ENCODE measurements around the gene LORICRIN. TPM values are rescaled to one million over a fixed set of nuclear protein-coding genes. Genes with fewer than 3 reads are reported as not detected.
A peak's percentile ranks its signal among the peaks of the same experiment; 100 is the strongest.

Gene LORICRIN
- total RNA-seq, 6 donors from 2014 or later, result not detected

DNA sequence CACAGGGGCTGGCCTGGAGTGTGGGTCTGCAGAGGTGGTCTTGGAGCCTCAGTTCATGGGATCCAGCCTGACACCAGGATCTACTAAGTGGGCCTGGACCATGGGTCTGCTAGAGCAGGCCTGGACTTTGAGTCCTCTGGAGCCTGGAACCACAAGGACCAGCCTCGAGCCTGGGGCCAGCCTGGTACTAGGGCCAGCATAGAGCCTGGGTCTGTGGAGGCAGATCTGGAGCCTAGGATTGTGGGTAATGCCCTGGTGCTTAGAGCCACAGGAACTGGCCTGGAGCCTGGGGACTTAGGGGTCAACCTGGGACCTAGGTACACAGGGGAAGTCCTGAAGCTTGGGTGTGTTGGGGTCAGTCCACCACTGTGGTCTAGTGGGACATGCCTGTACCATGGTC is 12.7 kb downstream of the LORICRIN start:
- 100% methylated on average over 1 of the region's 1 CpG; no CpG with 5 or more reads in 1 of the 2 donors for whole genome bisulfite sequencing, 2 donors
- Histone ChIP-seq H3K9me3 (no peaks in the 10 kb centered on the region), H3K27ac (no peak overlapping the region), H3K4me1 (no peaks in the 10 kb centered on the region), H3K4me3 (no peak overlapping the region), H3K27me3 (no peaks in the 10 kb centered on the region), H3K36me3 (no peaks in the 10 kb centered on the region)
- DNase-seq (peak in 1 of 2 donors; percentile 3), ATAC-seq (ENCODE audit: low FRiP score in 2 of 2) (peak in 1 of 2 donors; percentile 22)
- TF ChIP-seq EP300 (IDR thresholded peaks at IDR 0.05) (no peak), POLR2A (IDR thresholded peaks at IDR 0.05) (no peak), POLR2AphosphoS5 (IDR thresholded peaks at IDR 0.05) (no peak)
- TF ChIP-seq, protein P1, sequence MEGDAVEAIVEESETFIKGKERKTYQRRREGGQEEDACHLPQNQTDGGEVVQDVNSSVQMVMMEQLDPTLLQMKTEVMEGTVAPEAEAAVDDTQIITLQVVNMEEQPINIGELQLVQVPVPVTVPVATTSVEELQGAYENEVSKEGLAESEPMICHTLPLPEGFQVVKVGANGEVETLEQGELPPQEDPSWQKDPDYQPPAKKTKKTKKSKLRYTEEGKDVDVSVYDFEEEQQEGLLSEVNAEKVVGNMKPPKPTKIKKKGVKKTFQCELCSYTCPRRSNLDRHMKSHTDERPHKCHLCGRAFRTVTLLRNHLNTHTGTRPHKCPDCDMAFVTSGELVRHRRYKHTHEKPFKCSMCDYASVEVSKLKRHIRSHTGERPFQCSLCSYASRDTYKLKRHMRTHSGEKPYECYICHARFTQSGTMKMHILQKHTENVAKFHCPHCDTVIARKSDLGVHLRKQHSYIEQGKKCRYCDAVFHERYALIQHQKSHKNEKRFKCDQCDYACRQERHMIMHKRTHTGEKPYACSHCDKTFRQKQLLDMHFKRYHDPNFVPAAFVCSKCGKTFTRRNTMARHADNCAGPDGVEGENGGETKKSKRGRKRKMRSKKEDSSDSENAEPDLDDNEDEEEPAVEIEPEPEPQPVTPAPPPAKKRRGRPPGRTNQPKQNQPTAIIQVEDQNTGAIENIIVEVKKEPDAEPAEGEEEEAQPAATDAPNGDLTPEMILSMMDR (IDR thresholded peaks at IDR 0.05), result no peak

DNA sequence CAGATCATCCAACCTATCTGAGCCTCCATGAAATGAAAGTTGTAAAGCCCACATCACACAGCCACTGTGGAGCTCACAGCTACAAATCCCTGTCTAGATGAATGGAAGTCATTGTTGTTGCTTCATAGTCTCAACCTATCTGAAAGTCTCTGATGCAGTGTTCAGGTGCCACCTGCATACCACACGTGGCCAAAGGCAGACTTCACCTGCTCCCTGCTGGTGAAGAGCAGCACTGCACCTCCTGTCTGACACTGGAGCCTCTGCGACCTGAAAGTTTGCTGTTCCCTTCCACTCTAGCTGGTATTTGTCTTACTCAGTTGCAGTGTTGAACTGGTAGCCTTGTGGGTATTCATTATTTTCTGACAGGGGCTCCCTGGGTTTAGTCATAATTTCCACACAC is 18.4 kb downstream of the LORICRIN start:
- ATAC-seq (ENCODE audit: low FRiP score in 2 of 2), result peak in 1 of 2 donors; percentile 26

DNA sequence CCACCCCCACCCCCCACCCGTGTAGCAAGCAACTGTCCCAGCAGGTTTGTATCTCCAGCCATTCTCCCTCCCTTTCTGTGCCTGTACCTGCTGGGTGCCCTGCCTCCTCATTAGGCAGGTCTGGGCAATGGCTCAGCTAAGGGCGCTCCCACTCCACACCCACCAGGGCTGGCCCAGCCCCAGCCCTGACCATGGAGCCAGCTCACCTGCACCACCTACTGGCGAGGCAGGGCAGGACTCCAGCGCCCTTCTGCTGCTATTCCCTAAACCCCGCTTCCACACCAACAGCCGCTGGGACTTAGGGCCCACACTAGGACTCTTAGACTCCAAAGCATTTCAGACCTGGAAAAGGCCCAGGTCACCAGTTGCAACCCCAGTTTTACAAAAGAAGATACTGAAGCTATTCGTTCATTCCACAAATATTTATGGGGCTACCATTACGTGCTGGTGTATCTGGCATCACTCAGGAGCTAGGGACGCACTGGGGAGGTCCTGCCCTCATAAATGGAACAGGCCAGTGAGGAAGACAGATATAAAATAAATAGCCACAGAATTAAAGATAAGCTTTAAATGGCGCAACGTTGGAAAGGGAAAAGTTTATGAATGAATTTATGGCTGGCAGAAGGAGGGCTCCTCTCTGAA is 29.3 kb downstream of the LORICRIN start:
- no peaks in the 10 kb centered on the region for H3K27me3 ChIP-seq
- DNase-seq, result peak in 1 of 2 donors; percentile 23
- ATAC-seq (ENCODE audit: low FRiP score in 2 of 2), result peak in 1 of 2 donors; percentile 48
- H3K4me1 ChIP-seq, result no peaks in the 10 kb centered on the region
- no peak overlapping the region for H3K4me3 ChIP-seq
- no peak overlapping the region for H3K27ac ChIP-seq
- TF ChIP-seq EP300 (IDR thresholded peaks at IDR 0.05) (no peak), POLR2A (IDR thresholded peaks at IDR 0.05) (no peak), POLR2AphosphoS5 (IDR thresholded peaks at IDR 0.05) (no peak)
- TF ChIP-seq, protein P1 (IDR thresholded peaks at IDR 0.05), result peak in 5 of 6 experiments; percentile 19 to 36 (median 29)
- H3K9me3 ChIP-seq, result no peaks in the 10 kb centered on the region
- 81 to 82% methylated on average over 8 to 11 of the region's 11 CpGs for WGBS, 2 donors
- H3K36me3 ChIP-seq, result no peaks in the 10 kb centered on the region

More for the DNA sequence above, 18.4 kb downstream of the LORICRIN start:
- no peaks in the 10 kb centered on the region for H3K36me3 ChIP-seq
- no peak overlapping the region for H3K27ac ChIP-seq
- no peaks in the 10 kb centered on the region for H3K4me1 ChIP-seq
- no peak overlapping the region for H3K4me3 ChIP-seq
- H3K9me3 ChIP-seq, result no peaks in the 10 kb centered on the region
- TF ChIP-seq, protein P1 (IDR thresholded peaks at IDR 0.05), result peak; percentile 9 to 64 (median 44)
- TF ChIP-seq POLR2AphosphoS5 (IDR thresholded peaks at IDR 0.05), result no peak
- 9 to 20% methylated on average over 1 to 2 of the region's 2 CpGs for WGBS, 2 donors
- no peaks in the 10 kb centered on the region for H3K27me3 ChIP-seq
- peak in 1 of 2 donors; percentile 35 for DNase-seq

DNA sequence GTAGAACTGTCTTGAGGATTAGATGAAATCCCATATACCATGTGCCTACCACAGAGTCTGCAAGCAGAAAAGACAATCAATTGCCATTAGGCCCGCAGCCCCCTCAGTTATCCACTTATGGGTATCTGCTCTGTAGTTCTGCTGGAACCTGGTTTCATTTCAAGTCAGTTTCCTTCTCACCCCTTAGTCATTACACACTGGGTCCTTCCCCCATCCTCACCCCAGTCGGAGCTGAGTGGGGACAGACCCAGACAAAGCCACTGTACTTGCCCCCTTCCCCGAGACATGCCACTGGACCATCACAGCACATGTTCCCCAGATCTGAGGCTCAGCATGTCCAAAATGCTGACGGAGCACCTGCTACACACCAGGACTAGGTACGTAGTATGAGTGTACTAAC is 32.0 kb downstream of the LORICRIN start:
- WGBS, 2 donors, result 86 to 90% methylated on average over 5 of the region's 5 CpGs
- ATAC-seq (ENCODE audit: low FRiP score in 2 of 2), result no peak

More for the DNA sequence above, 32.0 kb downstream of the LORICRIN start:
- Histone ChIP-seq H3K4me1 (no peaks in the 10 kb centered on the region), H3K36me3 (no peaks in the 10 kb centered on the region), H3K27me3 (no peaks in the 10 kb centered on the region), H3K9me3 (no peaks in the 10 kb centered on the region), H3K27ac (no peak overlapping the region), H3K4me3 (no peak overlapping the region)
- no peak for DNase-seq
- no peak for TF ChIP-seq EP300 (IDR thresholded peaks at IDR 0.05)
- TF ChIP-seq POLR2A (IDR thresholded peaks at IDR 0.05), result no peak
- TF ChIP-seq, protein P1 (IDR thresholded peaks at IDR 0.05), result no peak
- TF ChIP-seq POLR2AphosphoS5 (IDR thresholded peaks at IDR 0.05), result no peak

All from upper lobe of left lung (tissue), 6 donors.